Measurements from ENCODE around the gene ATP8A2. TPM values are rescaled to one million over a fixed set of nuclear protein-coding genes. Genes with fewer than 3 reads are reported as not detected.
"Not testable (repeated sequence)": the region's sequence is repeated elsewhere in the genome, so short reads cannot be mapped to it uniquely, and the experiment has no call there.

The ATP8A2 gene
- total RNA-seq, 4 donors from 2014 or later: 0.29 to 0.65 (median 0.46) TPM

DNA sequence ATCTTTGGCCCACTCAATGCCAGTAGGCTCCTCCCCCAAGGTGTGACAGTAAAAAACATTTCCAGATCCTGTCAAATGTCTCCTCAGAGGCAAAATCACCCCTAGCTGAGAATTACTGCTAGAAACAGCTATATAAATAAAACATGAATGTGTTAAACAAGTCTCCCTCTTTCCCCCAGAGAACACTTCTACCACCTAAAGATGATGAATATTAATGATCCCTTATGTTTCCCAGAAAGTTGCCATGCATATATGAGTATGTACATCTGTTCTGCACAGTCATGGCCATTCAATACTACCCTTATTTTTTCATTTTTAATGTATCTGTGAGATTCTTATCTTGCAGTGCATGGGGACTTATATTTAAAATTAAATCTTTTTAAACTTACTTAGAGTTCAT is 450.0 kb downstream of the ATP8A2 start:
- peaks cover 0 to 6% (median 0%) of the 10 kb centered on the region in 4 donors for H3K9me3 ChIP-seq
- H3K4me3 ChIP-seq: no peak overlapping the region
- intact Hi-C loops (cut with DNase I): no loop called here
- peaks cover 0 to 9% (median 3%) of the 10 kb centered on the region in 4 donors for H3K4me1 ChIP-seq
- TF ChIP-seq EP300 (IDR thresholded peaks at IDR 0.05) (no peak), POLR2A (IDR thresholded peaks at IDR 0.05; ENCODE audit: low read depth) (no peak), POLR2AphosphoS5 (IDR thresholded peaks at IDR 0.05) (no peak)
- TF ChIP-seq, protein P1, sequence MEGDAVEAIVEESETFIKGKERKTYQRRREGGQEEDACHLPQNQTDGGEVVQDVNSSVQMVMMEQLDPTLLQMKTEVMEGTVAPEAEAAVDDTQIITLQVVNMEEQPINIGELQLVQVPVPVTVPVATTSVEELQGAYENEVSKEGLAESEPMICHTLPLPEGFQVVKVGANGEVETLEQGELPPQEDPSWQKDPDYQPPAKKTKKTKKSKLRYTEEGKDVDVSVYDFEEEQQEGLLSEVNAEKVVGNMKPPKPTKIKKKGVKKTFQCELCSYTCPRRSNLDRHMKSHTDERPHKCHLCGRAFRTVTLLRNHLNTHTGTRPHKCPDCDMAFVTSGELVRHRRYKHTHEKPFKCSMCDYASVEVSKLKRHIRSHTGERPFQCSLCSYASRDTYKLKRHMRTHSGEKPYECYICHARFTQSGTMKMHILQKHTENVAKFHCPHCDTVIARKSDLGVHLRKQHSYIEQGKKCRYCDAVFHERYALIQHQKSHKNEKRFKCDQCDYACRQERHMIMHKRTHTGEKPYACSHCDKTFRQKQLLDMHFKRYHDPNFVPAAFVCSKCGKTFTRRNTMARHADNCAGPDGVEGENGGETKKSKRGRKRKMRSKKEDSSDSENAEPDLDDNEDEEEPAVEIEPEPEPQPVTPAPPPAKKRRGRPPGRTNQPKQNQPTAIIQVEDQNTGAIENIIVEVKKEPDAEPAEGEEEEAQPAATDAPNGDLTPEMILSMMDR (IDR thresholded peaks at IDR 0.05): no peak
- H3K27me3 ChIP-seq: no peaks in the 10 kb centered on the region
- no peak overlapping the region for H3K27ac ChIP-seq (replicated peaks in 1 of 4)
- H3K36me3 ChIP-seq: no peaks in the 10 kb centered on the region
- DNase-seq (ENCODE audit: extremely low spot score): no peak

DNA sequence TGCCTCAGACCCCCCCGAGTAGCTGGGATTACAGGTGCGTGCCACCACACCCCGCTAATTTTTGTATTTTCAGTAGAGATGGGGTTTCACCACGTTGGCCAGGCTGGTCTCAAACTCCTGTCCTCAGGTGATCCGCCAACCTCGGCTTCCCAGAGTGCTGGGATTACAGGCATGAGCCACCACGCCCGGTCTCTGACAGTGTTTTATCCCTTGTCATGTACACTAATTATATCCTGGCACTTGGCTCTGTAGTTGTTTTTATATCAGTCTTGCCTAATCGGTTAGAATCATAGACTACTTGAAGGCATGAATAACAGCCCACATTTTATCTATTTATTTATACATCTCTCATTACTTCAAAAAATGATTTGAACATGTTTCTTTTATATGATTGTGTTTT is 455.4 kb downstream of the ATP8A2 start:
- H3K27me3 ChIP-seq; H3K9me3 ChIP-seq; H3K4me3 ChIP-seq; intact Hi-C loops (cut with DNase I); DNase-seq (ENCODE audit: extremely low spot score); H3K36me3 ChIP-seq; H3K27ac ChIP-seq (replicated peaks in 1 of 4); H3K4me1 ChIP-seq: not testable (repeated sequence)
- 90% methylated on average over 9 of the region's 9 CpGs for WGBS

DNA sequence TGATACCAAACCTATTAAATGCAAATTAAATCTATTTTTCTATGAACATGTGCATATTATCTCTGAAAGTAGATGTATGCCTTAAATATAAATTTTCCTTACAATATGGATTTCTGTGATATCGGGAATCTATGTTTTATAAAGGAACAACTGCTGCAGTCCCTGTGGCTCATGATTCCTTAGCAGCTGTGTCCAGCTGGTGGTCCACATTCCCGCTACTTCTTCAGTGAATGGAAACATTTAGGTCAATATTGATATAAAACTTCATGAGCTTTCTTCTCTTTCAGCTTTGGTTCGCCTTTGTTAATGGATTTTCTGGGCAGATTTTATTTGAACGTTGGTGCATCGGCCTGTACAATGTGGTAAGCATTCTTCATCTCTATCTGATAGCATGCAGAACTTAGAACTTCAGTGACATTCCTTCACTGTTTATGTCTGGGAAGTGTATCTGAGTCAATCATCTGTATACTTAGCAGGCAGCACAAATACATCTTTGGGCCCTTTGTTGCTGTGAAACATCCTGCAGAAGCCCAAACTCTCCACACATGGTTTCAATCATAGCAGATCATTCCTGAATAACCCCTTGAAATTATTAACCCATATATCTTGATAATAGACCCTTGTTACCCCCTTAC is 456.2 kb downstream of the ATP8A2 start:
- H3K4me1 ChIP-seq: no peaks in the 10 kb centered on the region
- H3K36me3 ChIP-seq: no peaks in the 10 kb centered on the region
- H3K27ac ChIP-seq (replicated peaks in 1 of 4): no peak overlapping the region
- TF ChIP-seq, protein P1 (IDR thresholded peaks at IDR 0.05): no peak
- TF ChIP-seq EP300 (IDR thresholded peaks at IDR 0.05) (no peak), POLR2A (IDR thresholded peaks at IDR 0.05; ENCODE audit: low read depth) (no peak)
- H3K4me3 ChIP-seq: no peak overlapping the region
- 66% methylated on average over 5 of the region's 5 CpGs for WGBS
- no peak for DNase-seq (ENCODE audit: extremely low spot score)
- intact Hi-C loops (cut with DNase I): no loop called here
- no peaks in the 10 kb centered on the region for H3K27me3 ChIP-seq
- H3K9me3 ChIP-seq: peaks cover 0 to 6% (median 0%) of the 10 kb centered on the region in 4 donors

DNA sequence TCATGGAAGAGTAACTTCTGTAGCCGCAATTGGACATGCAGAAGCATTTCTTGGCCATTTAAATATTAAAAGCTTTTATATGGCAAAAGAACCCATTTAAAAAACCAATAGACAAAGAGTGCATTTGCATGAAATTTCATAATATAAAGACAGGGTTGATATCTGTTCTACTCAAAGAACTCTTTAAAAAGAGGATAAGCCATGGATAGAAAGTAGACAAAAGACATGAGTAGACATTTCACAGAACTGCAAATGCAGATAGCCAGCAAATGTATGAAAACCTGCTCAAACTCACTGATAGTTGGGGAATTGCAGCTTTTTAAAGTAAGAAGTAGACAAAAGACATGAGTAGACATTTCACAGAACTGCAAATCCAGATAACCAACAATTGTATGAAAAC is 462.0 kb downstream of the ATP8A2 start:
- DNase-seq (ENCODE audit: extremely low spot score): no peak
- TF ChIP-seq POLR2A (IDR thresholded peaks at IDR 0.05; ENCODE audit: low read depth) (no peak), POLR2AphosphoS5 (IDR thresholded peaks at IDR 0.05) (no peak), EP300 (IDR thresholded peaks at IDR 0.05) (no peak)
- TF ChIP-seq, protein P1 (IDR thresholded peaks at IDR 0.05): no peak
- Histone ChIP-seq H3K9me3 (no peaks in the 10 kb centered on the region), H3K4me1 (no peaks in the 10 kb centered on the region), H3K4me3 (no peak overlapping the region), H3K27ac (replicated peaks in 1 of 4) (no peak overlapping the region), H3K36me3 (no peaks in the 10 kb centered on the region), H3K27me3 (no peaks in the 10 kb centered on the region)
- 94% methylated on average over 1 of the region's 1 CpG for WGBS
- intact Hi-C loops (cut with DNase I): no loop called here

DNA sequence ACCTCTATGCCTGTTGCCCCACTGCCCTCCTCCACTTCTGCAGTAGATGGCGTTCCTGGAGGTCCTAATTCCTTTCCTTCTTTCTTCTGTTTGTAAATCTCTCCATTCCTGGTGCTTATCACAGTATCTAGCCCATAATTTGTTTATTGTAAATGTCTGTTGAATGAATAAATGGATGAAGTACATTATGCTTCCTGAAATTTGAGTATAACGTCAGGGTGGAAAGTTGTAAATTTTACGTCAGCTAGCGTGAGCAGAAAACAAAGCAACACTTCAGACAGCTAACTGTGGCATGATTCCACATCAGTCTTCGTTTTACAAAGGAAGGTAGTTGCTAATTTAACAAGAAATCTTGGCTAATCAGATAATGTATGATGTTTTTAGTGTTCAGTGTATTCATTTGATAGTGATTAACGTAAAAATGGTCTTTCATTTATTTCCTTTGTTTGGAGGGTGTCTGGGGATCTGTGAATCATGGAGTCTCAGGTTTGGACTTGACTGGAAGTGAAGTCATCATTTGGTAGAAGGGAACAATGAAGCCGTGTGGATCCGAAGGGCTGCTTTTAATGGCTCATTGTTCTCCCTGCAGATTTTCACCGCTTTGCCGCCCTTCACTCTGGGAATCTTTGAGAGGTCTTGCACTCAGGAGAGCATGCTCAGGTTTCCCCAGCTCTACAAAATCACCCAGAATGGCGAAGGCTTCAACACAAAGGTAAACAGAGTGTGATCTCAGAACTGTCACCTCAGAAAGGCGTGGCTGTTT is 465.0 kb downstream of the ATP8A2 start:
- no peak overlapping the region for H3K27ac ChIP-seq (replicated peaks in 1 of 4)
- H3K27me3 ChIP-seq: no peaks in the 10 kb centered on the region
- no peaks in the 10 kb centered on the region for H3K4me1 ChIP-seq
- H3K4me3 ChIP-seq: no peak overlapping the region
- no peak for DNase-seq (ENCODE audit: extremely low spot score)
- H3K9me3 ChIP-seq: no peaks in the 10 kb centered on the region
- TF ChIP-seq, protein P1 (IDR thresholded peaks at IDR 0.05): no peak
- TF ChIP-seq POLR2A (IDR thresholded peaks at IDR 0.05; ENCODE audit: low read depth) (no peak), POLR2AphosphoS5 (IDR thresholded peaks at IDR 0.05) (no peak), EP300 (IDR thresholded peaks at IDR 0.05) (no peak)
- intact Hi-C loops (cut with DNase I): no loop called here
- no peaks in the 10 kb centered on the region for H3K36me3 ChIP-seq
- 82% methylated on average over 12 of the region's 12 CpGs for WGBS
